Activated naive CD4-positive, alpha-beta T cell treated with Interleukin-2 at 50 U/mL for 16 hours (primary cell): Measurements from ENCODE around the gene PHC3.
"Not testable (repeated sequence)": the region's sequence is repeated elsewhere in the genome, so short reads cannot be mapped to it uniquely, and the experiment has no call there.

Experiments
- DNase-seq: peaks from one replicate; pipeline ENCODE4 v3.0.0-alpha.2; 2020

PHC3 gene

GRCh38 chr3:170117134-170117533, 64.4 kb downstream of the PHC3 start:
- DNase-seq = no peak

GRCh38 chr3:170114165-170114564, 67.4 kb downstream of the PHC3 start:
- DNase-seq = not testable (repeated sequence)

GRCh38 chr3:170111147-170111771, 70.3 kb downstream of the PHC3 start:
- no peak for DNase-seq

GRCh38 chr3:170109579-170110293, 71.8 kb downstream of the PHC3 start:
- no peak for DNase-seq

- DNase-seq = no peak
Observed at GRCh38 chr3:170108955-170109354, 72.6 kb downstream of the PHC3 start.

GRCh38 chr3:170107941-170108340, 73.6 kb downstream of the PHC3 start:
- no peak for DNase-seq

- no peak for DNase-seq
Observed at GRCh38 chr3:170102431-170102830, 79.1 kb downstream of the PHC3 start.

GRCh38 chr3:170100944-170101343, 80.6 kb downstream of the PHC3 start:
- no peak for DNase-seq

GRCh38 chr3:170098753-170099152, 82.8 kb downstream of the PHC3 start:
- no peak for DNase-seq

GRCh38 chr3:170096342-170096741, 85.2 kb downstream of the PHC3 start:
- no peak for DNase-seq

- no peak for DNase-seq
Observed at GRCh38 chr3:170095771-170096170, 85.8 kb downstream of the PHC3 start.

- no peak for DNase-seq
Observed at GRCh38 chr3:170092907-170093306, 88.6 kb downstream of the PHC3 start.

- no peak for DNase-seq
Observed at GRCh38 chr3:170090601-170090981, 90.9 kb downstream of the PHC3 start.

GRCh38 chr3:170089862-170090600, 91.5 kb downstream of the PHC3 start:
- no peak for DNase-seq

- DNase-seq = no peak
Observed at GRCh38 chr3:170085396-170085795, 96.1 kb downstream of the PHC3 start.

- DNase-seq = no peak
Observed at GRCh38 chr3:170083343-170083742, 98.2 kb downstream of the PHC3 start.

- DNase-seq = no peak
Observed at GRCh38 chr3:170081079-170081741, 100.3 kb downstream of the PHC3 start.

- no peak for DNase-seq
Observed at GRCh38 chr3:170080605-170081004, 100.9 kb downstream of the PHC3 start.

GRCh38 chr3:170079536-170080165, 101.9 kb downstream of the PHC3 start:
- DNase-seq = no peak

GRCh38 chr3:170078620-170079281, 102.8 kb downstream of the PHC3 start:
- no peak for DNase-seq

GRCh38 chr3:170077361-170077760, 104.2 kb downstream of the PHC3 start:
- no peak for DNase-seq

GRCh38 chr3:170076715-170077238, 104.8 kb downstream of the PHC3 start:
- no peak for DNase-seq
